NCI-H524 (cell line): ENCODE data around the gene SLC35E4.

ENCODE experiments used
- DNase-seq, 2 experiments: peaks; one replicate each; lab custom pipeline; 2025; lab: John Stamatoyannopoulos, UW

SLC35E4 gene

GRCh38 chr22:30691204-30691603 is 55.6 kb downstream of the SLC35E4 start:
- no peak for DNase-seq

- peak; percentile 45 to 78 for DNase-seq
Measured at GRCh38 chr22:30694171-30694639, 58.6 kb downstream of the SLC35E4 start.

- peak in 1 of 2 experiments; percentile 60 for DNase-seq
Measured at GRCh38 chr22:30694640-30695350, 59.2 kb downstream of the SLC35E4 start, which contains the start of gene OSBP2. OSBP2 (plus strand) TSS chr22:30694874; CDS start chr22:30694910, 36 bp downstream.

- peak in 1 of 2 experiments; percentile 16 for DNase-seq
Measured at GRCh38 chr22:30695351-30695851, 59.8 kb downstream of the SLC35E4 start.

- no peak for DNase-seq
Measured at GRCh38 chr22:30695871-30696655, 60.5 kb downstream of the SLC35E4 start.
